Activated T-cell treated with anti-CD3 and anti-CD28 coated beads for 24 hours (primary cell): ENCODE results near the gene FRYL.
"Not testable (repeated sequence)": the region's sequence is repeated elsewhere in the genome, so short reads cannot be mapped to it uniquely, and the experiment has no call there.

ENCODE experiments used
- DNase-seq: peaks from one replicate; pipeline ENCODE4 v3.0.0-alpha.2; 2020; ENCODE audit warnings: low read depth

The FRYL gene

GRCh38 chr4:48779998-48780864 lies at the start of gene FRYL:
FRYL (minus strand) TSS chr4:48780279; CDS start chr4:48634410, 145,869 bp downstream.
- peak; percentile 97 for DNase-seq

- DNase-seq: no peak
These were observed 47.5 kb upstream of the FRYL start for GRCh38 chr4:48827622-48828021.

- DNase-seq: not testable (repeated sequence)
These were observed 41.4 kb upstream of the FRYL start for GRCh38 chr4:48821431-48821830.

- DNase-seq: no peak
These were observed 36.9 kb upstream of the FRYL start for GRCh38 chr4:48816971-48817370.

GRCh38 chr4:48816297-48816696 lies 36.2 kb upstream of the FRYL start:
- DNase-seq: not testable (repeated sequence)

GRCh38 chr4:48815483-48815882 lies 35.4 kb upstream of the FRYL start:
- DNase-seq: no peak

GRCh38 chr4:48813964-48814363 lies 33.9 kb upstream of the FRYL start:
- DNase-seq: no peak

GRCh38 chr4:48812866-48813265 lies 32.8 kb upstream of the FRYL start:
- DNase-seq: no peak

GRCh38 chr4:48804584-48805301 lies 24.7 kb upstream of the FRYL start:
- no peak for DNase-seq

GRCh38 chr4:48801016-48801715 lies 21.1 kb upstream of the FRYL start:
- no peak for DNase-seq

- not testable (repeated sequence) for DNase-seq
These were observed 20.1 kb upstream of the FRYL start for GRCh38 chr4:48800155-48800554.

- no peak for DNase-seq
These were observed 19.1 kb upstream of the FRYL start for GRCh38 chr4:48799157-48799556.

GRCh38 chr4:48798117-48798516 lies 18.0 kb upstream of the FRYL start:
- no peak for DNase-seq

- no peak for DNase-seq
These were observed 17.0 kb upstream of the FRYL start for GRCh38 chr4:48796927-48797679.

GRCh38 chr4:48796191-48796926 lies 16.3 kb upstream of the FRYL start:
- DNase-seq: no peak

- no peak for DNase-seq
These were observed 15.0 kb upstream of the FRYL start for GRCh38 chr4:48795108-48795507.

- DNase-seq: peak; percentile 9
These were observed 12.4 kb upstream of the FRYL start for GRCh38 chr4:48792348-48793006.

GRCh38 chr4:48791313-48791712 lies 11.2 kb upstream of the FRYL start:
- no peak for DNase-seq

- no peak for DNase-seq
These were observed 10.5 kb upstream of the FRYL start for GRCh38 chr4:48790561-48790960.

- no peak for DNase-seq
These were observed 7.0 kb upstream of the FRYL start for GRCh38 chr4:48787056-48787455.

- DNase-seq: no peak
These were observed 6.5 kb upstream of the FRYL start for GRCh38 chr4:48786549-48786948.
